ENCODE data around the gene PDZD2. TPM values are rescaled to one million over a fixed set of nuclear protein-coding genes. Genes with fewer than 3 reads are reported as not detected.
"Not testable (repeated sequence)": the region's sequence is repeated elsewhere in the genome, so short reads cannot be mapped to it uniquely, and the experiment has no call there.

The PDZD2 gene
- total RNA-seq, 1 experiment from 2014 or later = 2.1 TPM

DNA sequence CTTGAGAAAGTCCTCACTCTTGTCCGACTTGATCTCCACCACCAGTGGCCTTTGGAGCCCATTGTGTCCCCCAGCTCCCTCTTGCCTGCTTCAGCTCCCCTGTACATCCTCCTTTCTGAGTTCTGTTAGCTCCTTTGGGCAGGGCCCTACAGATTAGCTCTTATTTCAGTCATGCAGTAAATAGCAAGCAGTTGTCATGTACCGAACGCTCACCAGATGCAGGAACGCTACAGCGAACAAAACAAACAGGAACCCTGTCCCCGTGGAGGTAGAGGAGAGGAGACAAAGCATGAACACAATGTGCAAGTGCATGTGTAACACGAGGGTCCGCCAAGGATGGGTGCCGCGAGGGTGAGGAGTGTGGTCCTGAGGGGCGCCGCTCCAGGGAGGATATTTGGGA lies 111.3 kb downstream of the PDZD2 start:
- Histone ChIP-seq H3K27me3 (ENCODE audit: control insufficient read depth, insufficient read depth, low read length) (no peaks in the 10 kb centered on the region; the same call in 1 of the 2 replicates), H3K36me3 (replicated peaks; ENCODE audit: control insufficient read depth, insufficient read depth, low read length) (no peaks in the 10 kb centered on the region; the same call in 1 of the 2 replicates), H3K4me3 (ENCODE audit: insufficient read depth, low read depth, low read length) (no peak overlapping the region)
- no peak for DNase-seq

DNA sequence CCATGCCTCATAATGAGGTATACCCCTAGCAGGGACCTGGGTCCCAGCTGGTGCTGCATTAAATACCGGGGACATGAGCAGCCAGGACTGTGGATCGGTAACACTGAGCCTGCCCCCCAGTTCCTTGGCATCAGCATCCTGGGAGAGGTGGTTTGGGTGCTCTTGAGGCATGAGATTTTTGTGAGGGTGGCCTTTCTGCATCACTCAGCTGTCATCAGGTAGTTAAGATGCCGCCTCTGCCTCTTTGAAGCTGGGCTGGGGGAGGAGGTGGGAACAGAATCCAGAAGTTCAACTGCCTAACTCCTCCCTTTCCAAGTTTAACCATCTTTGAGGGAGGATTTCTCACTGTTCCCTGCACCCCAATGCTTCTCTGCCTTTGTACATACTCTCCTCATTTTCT lies 112.7 kb downstream of the PDZD2 start:
- H3K4me3 ChIP-seq (ENCODE audit: insufficient read depth, low read depth, low read length) = no peak overlapping the region
- no peaks in the 10 kb centered on the region; the same call in 1 of the 2 replicates for H3K36me3 ChIP-seq (replicated peaks; ENCODE audit: control insufficient read depth, insufficient read depth, low read length)
- H3K27me3 ChIP-seq (ENCODE audit: control insufficient read depth, insufficient read depth, low read length) = no peaks in the 10 kb centered on the region; the same call in 1 of the 2 replicates
- DNase-seq = no peak

DNA sequence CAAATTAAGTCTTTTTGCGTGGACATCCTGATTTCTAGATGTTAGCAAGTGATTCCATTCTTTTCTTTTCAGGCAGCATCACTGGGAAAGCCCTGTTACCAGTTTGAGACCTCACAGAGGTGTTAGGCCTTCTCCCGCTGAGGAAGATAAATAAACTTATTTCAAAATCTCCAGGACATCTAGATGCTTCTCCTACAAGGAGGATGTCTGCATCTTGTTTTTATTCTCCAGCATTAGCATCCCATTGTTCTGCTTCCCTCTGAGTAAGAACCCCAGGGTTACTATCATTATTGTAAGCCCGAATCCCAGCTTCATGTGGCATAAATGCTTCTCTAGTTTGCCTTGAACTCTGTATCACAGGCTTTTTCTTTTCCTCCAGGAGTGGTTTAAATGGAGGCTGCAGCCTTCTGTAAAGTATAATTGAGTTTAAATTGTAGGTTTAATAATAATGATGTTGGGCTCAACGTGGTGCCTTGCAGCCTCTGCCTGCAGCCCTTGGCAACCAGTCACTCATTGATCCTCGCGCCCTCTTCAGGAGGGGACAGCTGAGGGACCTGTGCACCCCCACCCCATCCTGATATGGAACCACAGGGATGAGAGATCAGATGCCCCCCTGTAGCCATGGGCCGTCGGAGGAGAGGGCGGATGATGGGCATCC lies 114.9 kb downstream of the PDZD2 start:
- DNase-seq = peak; percentile 73
- Histone ChIP-seq H3K27me3 (ENCODE audit: control insufficient read depth, insufficient read depth, low read length) (peaks cover 1% of the 10 kb centered on the region; the same call in 1 of the 2 replicates), H3K4me3 (ENCODE audit: insufficient read depth, low read depth, low read length) (no peak overlapping the region), H3K36me3 (replicated peaks; ENCODE audit: control insufficient read depth, insufficient read depth, low read length) (no peaks in the 10 kb centered on the region; the same call in 1 of the 2 replicates)

DNA sequence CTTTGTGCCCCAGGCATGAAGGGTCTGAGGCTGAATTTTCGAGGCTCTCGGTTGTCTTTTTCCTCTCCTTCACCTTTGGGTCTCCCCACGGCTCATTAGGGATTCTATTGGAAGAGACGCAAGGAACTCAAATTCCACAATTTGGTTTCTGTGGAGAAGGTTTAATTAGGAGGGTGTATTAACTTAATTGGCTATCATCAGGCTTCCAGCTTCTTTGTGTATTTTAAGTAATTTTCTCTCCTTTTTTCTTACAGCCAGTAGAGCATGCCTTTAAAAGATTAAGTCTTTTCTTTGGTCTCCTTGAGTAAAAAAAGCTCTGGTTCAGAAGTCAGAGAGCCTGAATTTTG lies 115.4 kb downstream of the PDZD2 start:
- Histone ChIP-seq H3K36me3 (replicated peaks; ENCODE audit: control insufficient read depth, insufficient read depth, low read length) (no peaks in the 10 kb centered on the region; the same call in 1 of the 2 replicates), H3K27me3 (ENCODE audit: control insufficient read depth, insufficient read depth, low read length) (peaks cover 1% of the 10 kb centered on the region; the same call in 1 of the 2 replicates), H3K4me3 (ENCODE audit: insufficient read depth, low read depth, low read length) (no peak overlapping the region)
- DNase-seq = no peak

DNA sequence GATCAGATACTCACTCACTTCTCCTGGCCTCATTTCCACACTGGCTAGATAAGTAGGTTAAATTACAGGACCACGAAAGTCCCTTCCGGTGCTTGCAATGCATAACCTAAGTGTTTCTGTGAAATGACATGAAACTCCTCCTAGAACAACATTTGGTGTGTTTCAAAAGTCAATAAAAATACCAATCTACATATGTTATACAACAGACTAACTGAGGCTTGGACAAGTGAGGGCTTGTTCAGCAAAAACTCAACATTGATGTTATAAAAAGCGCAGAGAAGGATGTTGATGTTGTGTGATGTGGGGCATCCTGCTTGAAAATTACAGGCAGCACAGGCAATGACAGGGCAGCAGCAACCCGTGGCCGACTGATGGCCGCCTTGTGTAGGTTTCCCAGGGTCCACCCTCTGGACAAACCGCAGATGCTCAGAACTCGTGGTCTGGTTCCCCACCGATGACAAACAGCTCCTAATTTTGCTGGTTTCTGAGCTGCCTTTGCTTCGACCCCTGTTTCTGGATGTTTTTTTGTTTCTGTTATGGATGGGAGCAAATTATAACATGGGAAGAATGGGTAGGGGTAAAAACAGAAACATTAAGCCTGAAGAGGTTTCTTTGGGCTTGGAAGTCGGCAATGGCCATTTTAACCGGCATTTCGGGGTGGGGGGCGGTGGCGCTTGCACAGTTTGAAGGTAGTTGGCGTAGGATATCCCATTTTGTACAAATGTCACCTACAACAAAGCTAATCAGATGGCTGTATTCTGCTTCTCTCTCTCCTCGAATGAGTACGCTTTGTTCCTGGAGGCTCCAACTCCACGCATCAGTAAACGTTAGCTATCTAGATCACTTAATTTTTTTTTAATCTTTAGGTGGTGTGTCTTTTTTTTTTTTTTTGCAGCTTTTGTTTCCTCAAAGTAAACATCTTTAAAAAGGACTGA lies 116.1 kb downstream of the PDZD2 start:
- no peaks in the 10 kb centered on the region for H3K36me3 ChIP-seq (replicated peaks; ENCODE audit: control insufficient read depth, insufficient read depth, low read length)
- DNase-seq = peak; percentile 45
- no peak overlapping the region for H3K4me3 ChIP-seq (ENCODE audit: insufficient read depth, low read depth, low read length)
- H3K27me3 ChIP-seq (ENCODE audit: control insufficient read depth, insufficient read depth, low read length) = peaks cover 1% of the 10 kb centered on the region; the same call in 1 of the 2 replicates

DNA sequence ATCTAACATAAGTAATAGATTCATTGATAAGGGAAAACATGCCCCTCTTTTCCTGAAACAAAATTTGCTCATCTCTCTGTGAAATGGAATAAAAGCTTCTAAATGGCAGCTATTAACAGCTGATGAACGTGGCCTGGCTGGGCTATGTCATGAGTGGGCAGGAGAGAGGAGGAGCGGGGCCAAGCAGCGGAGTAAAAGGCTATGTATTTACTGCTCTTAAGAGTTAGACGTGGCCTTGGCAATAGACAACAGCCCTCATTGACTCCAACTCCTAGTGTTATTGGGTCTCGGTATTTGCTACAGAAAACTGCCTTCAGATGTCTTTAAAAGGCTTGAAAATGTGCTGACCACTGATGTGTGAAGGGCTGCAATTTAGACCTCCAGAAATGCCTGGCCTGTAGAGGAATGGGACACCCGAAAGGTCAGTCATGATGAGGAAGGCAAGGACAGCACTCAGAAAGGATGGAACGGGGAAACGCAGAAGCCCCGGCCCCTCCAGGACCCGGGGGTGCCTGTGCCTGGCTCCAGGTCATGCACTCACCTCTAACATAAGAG lies 116.8 kb downstream of the PDZD2 start:
- no peak for DNase-seq
- Histone ChIP-seq H3K36me3 (replicated peaks; ENCODE audit: control insufficient read depth, insufficient read depth, low read length) (no peaks in the 10 kb centered on the region), H3K27me3 (ENCODE audit: control insufficient read depth, insufficient read depth, low read length) (peaks cover 1% of the 10 kb centered on the region; the same call in 1 of the 2 replicates), H3K4me3 (ENCODE audit: insufficient read depth, low read depth, low read length) (no peak overlapping the region)

DNA sequence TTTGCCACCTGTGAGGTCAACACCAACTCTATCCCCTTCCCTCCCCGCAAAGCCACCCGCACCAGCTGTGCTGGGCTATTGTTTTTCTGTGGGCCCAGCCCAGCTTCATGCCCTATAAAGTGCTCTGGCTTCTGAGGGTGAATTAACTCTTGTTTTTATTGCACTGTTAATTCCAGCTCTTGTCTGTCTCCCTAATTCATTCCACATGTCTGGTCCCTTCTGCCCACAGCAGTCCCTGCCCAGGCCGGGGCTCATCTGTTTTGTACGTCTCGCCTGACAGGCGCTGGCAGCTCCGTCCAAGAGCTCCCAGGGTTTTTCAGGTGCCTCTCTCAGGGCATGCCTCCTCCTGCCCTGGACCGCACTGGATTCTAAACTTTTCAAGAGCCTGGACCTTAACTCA lies 118.9 kb downstream of the PDZD2 start:
- no peaks in the 10 kb centered on the region for H3K36me3 ChIP-seq (replicated peaks; ENCODE audit: control insufficient read depth, insufficient read depth, low read length)
- no peak overlapping the region for H3K4me3 ChIP-seq (ENCODE audit: insufficient read depth, low read depth, low read length)
- peaks cover 1% of the 10 kb centered on the region; the same call in 1 of the 2 replicates for H3K27me3 ChIP-seq (ENCODE audit: control insufficient read depth, insufficient read depth, low read length)
- DNase-seq = no peak

DNA sequence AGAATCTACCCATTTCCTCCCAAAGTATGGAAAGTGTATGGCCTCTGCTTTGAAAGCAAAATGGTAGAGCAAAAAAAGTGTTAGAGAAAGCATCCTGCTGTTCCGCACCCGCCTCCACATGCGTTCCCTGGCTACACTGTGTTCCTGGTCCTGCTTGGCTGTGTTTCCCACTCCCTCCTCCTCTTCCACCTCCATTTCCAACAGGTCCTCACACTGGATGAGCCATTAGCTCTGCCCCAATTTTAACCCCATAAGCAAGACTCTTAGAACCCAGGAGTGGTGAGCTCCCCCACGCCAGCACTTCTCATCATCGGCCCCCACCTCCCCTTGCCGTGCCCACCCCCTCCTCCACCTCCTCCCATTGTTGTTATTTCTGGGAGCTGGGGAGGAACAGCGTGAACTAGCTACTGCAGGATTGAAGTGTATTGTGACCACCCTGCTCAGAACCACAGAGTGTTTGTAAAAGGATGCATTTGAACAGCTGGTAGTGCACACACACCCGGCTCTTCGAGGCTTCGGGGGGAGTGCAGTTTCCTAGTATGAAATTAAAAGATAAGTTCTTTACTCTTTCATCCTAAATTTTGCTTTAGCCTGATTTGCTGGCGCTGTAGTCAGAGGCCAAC lies 120.0 kb downstream of the PDZD2 start:
- no peaks in the 10 kb centered on the region for H3K36me3 ChIP-seq (replicated peaks; ENCODE audit: control insufficient read depth, insufficient read depth, low read length)
- DNase-seq = no peak
- peaks cover 1% of the 10 kb centered on the region; the same call in 1 of the 2 replicates for H3K27me3 ChIP-seq (ENCODE audit: control insufficient read depth, insufficient read depth, low read length)
- H3K4me3 ChIP-seq (ENCODE audit: insufficient read depth, low read depth, low read length) = no peak overlapping the region

DNA sequence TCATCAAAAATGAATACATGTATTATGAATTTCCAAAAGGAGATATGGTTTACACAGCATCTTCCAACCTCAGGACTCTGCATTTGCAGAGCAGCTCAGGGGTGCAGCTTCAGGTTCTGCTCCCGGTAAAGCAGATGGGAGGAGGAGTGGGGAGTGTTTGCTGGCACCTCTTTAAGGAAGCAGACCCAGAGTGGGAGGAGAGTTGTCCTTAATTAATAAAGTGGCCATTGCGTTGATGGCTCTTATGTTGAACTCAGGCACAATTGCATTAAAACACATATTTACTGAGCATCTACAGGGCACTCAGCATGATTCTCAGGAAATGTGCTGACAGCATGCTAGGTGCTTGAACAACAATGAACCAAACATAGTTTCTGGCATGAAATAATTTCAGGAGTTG lies 121.0 kb downstream of the PDZD2 start:
- H3K27me3 ChIP-seq (ENCODE audit: control insufficient read depth, insufficient read depth, low read length) = peaks cover 1% of the 10 kb centered on the region; the same call in 1 of the 2 replicates
- H3K36me3 ChIP-seq (replicated peaks; ENCODE audit: control insufficient read depth, insufficient read depth, low read length) = no peaks in the 10 kb centered on the region
- H3K4me3 ChIP-seq (ENCODE audit: insufficient read depth, low read depth, low read length) = no peak overlapping the region
- DNase-seq = no peak

DNA sequence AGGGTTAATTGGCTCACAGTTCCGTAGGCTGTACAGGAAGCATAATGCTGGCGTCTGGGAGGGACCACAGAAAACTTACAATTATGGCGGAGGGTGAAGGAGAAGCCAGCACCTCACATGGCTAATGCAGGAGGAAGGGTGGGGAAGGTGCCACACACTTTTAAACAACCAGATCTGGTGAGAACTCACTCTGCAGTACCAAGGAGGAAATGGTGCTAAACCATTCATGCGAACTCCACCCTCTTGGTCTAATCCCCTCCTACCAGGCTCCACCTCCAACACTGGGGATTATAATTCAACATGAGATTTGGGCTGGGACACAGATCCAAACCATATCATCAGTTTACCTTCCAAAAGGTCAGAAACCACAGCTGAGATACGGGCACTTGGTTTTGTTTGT lies 122.9 kb downstream of the PDZD2 start:
- no peak for DNase-seq
- no peak overlapping the region for H3K4me3 ChIP-seq (ENCODE audit: insufficient read depth, low read depth, low read length)
- H3K36me3 ChIP-seq (replicated peaks; ENCODE audit: control insufficient read depth, insufficient read depth, low read length) = no peaks in the 10 kb centered on the region
- peaks cover 1% of the 10 kb centered on the region; the same call in 1 of the 2 replicates for H3K27me3 ChIP-seq (ENCODE audit: control insufficient read depth, insufficient read depth, low read length)

DNA sequence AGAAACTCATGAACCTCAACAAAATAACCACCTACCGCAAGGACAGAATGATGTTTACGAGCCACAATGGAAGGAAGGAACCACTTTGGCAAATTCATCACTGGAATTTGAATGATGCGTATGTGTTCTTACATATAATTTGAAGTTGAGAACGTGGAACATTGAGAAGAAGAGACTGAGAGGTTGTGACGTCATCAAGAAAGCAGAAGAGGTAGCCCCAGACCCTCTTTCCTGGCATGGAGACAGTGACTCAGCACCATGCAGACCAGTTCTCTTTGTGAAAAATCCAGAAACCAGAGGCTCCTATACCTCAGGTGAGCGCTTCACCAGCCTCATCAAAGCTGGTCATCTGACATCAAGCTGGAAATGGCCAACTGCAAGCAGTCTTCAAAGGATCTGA lies 124.5 kb downstream of the PDZD2 start:
- Histone ChIP-seq H3K27me3 (ENCODE audit: control insufficient read depth, insufficient read depth, low read length) (no peaks in the 10 kb centered on the region; the same call in 1 of the 2 replicates), H3K36me3 (replicated peaks; ENCODE audit: control insufficient read depth, insufficient read depth, low read length) (no peaks in the 10 kb centered on the region), H3K4me3 (ENCODE audit: insufficient read depth, low read depth, low read length) (no peak overlapping the region)
- no peak for DNase-seq

DNA sequence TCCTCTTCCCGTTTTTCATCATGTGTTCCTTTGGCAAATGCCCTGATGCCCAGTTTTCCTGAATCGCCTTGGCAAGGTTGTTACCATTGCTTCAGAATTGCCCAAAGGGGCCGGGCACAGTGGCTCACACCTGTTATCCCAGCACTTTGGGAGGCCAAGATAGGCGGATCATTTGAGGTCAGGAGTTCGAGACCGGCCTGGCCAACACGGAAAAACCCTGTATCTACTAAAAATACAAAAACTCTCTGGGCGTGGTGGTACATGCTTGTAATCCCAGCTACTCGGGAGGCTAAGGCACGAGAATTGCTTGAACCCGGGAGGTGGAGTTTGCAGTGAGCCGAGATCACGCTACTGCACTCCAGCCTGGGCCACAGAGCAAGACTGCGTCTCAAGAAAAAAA lies 125.8 kb downstream of the PDZD2 start:
- H3K4me3 ChIP-seq (ENCODE audit: insufficient read depth, low read depth, low read length); H3K27me3 ChIP-seq (ENCODE audit: control insufficient read depth, insufficient read depth, low read length); H3K36me3 ChIP-seq (replicated peaks; ENCODE audit: control insufficient read depth, insufficient read depth, low read length); DNase-seq: not testable (repeated sequence)

DNA sequence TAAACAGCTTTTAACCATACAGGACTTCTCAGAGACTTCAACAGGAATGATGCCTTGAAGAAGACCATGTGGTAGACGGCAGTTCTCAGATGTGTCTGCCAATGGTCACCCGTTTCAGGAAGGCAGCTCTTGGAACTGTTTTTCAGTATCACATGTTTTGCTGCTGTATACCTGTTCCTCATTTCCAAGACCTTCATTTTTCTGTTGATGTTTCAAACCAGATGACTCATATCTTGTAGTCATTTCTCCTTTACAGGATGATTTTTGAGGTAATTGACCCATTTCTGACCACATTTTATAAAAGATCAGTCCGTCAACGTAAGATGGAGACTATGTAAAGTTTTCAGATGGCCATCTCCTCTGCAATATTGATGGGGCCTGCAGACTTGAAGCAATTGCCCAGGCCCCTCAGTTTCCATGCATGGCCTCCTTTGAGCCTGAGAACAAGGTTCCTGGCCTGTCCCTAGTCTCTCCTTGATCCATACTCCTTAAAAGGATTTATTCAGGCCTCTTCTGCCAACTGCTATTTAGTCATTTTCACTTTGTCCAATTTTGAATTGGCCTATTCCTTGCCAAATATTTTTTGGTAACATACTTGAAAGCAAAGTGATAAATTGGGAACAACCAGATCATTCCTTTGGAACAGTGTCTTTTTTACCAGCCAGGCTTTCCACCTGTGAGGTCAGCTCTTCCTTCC lies 128.6 kb downstream of the PDZD2 start:
- no peaks in the 10 kb centered on the region for H3K36me3 ChIP-seq (replicated peaks; ENCODE audit: control insufficient read depth, insufficient read depth, low read length)
- no peak overlapping the region for H3K4me3 ChIP-seq (ENCODE audit: insufficient read depth, low read depth, low read length)
- no peaks in the 10 kb centered on the region for H3K27me3 ChIP-seq (ENCODE audit: control insufficient read depth, insufficient read depth, low read length)
- DNase-seq = no peak

DNA sequence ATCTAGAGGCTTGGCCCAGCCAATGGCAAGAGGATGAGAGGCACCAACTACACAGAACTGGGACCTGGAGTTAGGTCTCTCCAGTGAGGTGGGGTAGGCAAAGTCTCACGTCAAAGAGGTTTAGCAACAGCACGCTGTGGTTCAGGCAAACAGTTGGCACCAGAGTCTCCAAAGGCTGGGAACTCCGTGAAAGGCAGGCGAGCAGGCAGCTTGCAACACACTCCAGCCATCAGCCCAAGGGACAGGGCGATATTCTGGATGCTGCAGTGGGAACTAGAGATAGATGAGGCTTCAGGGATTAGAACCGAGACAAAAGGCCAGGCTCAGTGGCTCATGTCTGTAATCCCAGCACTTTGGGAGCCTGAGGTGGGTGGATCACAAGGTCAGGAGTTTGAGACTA lies 129.1 kb downstream of the PDZD2 start:
- Histone ChIP-seq H3K4me3 (ENCODE audit: insufficient read depth, low read depth, low read length) (no peak overlapping the region), H3K27me3 (ENCODE audit: control insufficient read depth, insufficient read depth, low read length) (no peaks in the 10 kb centered on the region)
- DNase-seq = no peak

More for the DNA sequence above, 129.1 kb downstream of the PDZD2 start:
- no peaks in the 10 kb centered on the region for H3K36me3 ChIP-seq (replicated peaks; ENCODE audit: control insufficient read depth, insufficient read depth, low read length)

All from H7 (cell line).